Left ventricle myocardium inferior (tissue), 1 donor: ENCODE measurements around the gene GBF1. TPM values are rescaled to one million over a fixed set of nuclear protein-coding genes. Genes with fewer than 3 reads are reported as not detected.
"Not testable (repeated sequence)": the region's sequence is repeated elsewhere in the genome, so short reads cannot be mapped to it uniquely, and the experiment has no call there.

Source experiments
- DNase-seq: peaks from one replicate; pipeline ENCODE4 v3.0.0-alpha.2; 2020
- H3K27ac ChIP-seq: fragments of 200-600 bp; replicated peaks from 2 replicates; pipeline ENCODE4 v1.8.0; 2021
- H3K27me3 ChIP-seq: fragments of 200-600 bp; 2 replicates; pipeline ENCODE4 v1.8.0; 2021; ENCODE audit warnings: low read depth
- H3K36me3 ChIP-seq: fragments of 200-600 bp; 2 replicates; pipeline ENCODE4 v1.8.0; 2021
- H3K4me1 ChIP-seq: fragments of 200-600 bp; 2 replicates; pipeline ENCODE4 v1.8.0; 2021
- H3K4me3 ChIP-seq: fragments of 200-600 bp; 2 replicates; pipeline ENCODE4 v1.8.0; 2021; ENCODE audit warnings: mild to moderate bottlenecking, moderate library complexity
- H3K9me3 ChIP-seq: fragments of 200-600 bp; replicated peaks from 2 replicates; pipeline ENCODE4 v1.8.0; 2021
- CTCF ChIP-seq: fragments of 200-600 bp; IDR thresholded peaks from 2 replicates; pipeline ENCODE4 v1.8.0; 2021; ENCODE audit warnings: antibody characterized with exemption, mild to moderate bottlenecking, borderline replicate concordance
- intact Hi-C: fragments of 100-400 bp; cut with micrococcal nuclease; formaldehyde crosslinking; loops from one replicate; pipeline ENCODE4 v1.11.0; 2022
- total RNA-seq: library from RNA; stranded (reverse); fragmentation: NEBNext Ultra II Directional; extraction: Animal tissue kit (Norgen Biotek cat#: 25700); gene quantifications from one replicate; pipeline ENCODE4 v1.2.1, GENCODE V29; 2021
- donor health status: DM: no; HTN: yes; CAD: no; lungs with severe emphysema.

GBF1 gene
- total RNA-seq, 1 donor from 2014 or later: 43.2 TPM

GRCh38 chr10:102242118-102242485 is 3.2 kb upstream of the GBF1 start:
- no peaks in the 10 kb centered on the region for H3K36me3 ChIP-seq
- H3K4me1 ChIP-seq: peaks cover 53% of the 10 kb centered on the region
- H3K4me3 ChIP-seq: peak overlapping the region; percentile 81
- peaks cover 4% of the 10 kb centered on the region for H3K27me3 ChIP-seq
- DNase-seq: no peak
- H3K9me3 ChIP-seq: no peaks in the 10 kb centered on the region
- intact Hi-C loops: no loop called here
- H3K27ac ChIP-seq: no peak overlapping the region
- TF ChIP-seq CTCF: no peak

- no peak for DNase-seq
- Histone ChIP-seq H3K27me3 (peaks cover 4% of the 10 kb centered on the region), H3K9me3 (no peaks in the 10 kb centered on the region), H3K4me3 (no peak overlapping the region), H3K27ac (no peak overlapping the region), H3K36me3 (no peaks in the 10 kb centered on the region), H3K4me1 (peaks cover 65% of the 10 kb centered on the region)
- no peak for TF ChIP-seq CTCF
- intact Hi-C loops: no loop called here
Observed at GRCh38 chr10:102243309-102243708, 2.0 kb upstream of the GBF1 start.

- no peak for TF ChIP-seq CTCF
- Histone ChIP-seq H3K9me3 (no peaks in the 10 kb centered on the region), H3K36me3 (no peaks in the 10 kb centered on the region), H3K27ac (peak overlapping the region; percentile 92), H3K4me1 (peaks cover 78% of the 10 kb centered on the region), H3K4me3 (peak overlapping the region; percentile 74), H3K27me3 (no peaks in the 10 kb centered on the region)
- intact Hi-C loops: no loop called here
- no peak for DNase-seq
Observed at GRCh38 chr10:102245932-102246251, 560 bp downstream of the GBF1 start.

GRCh38 chr10:102246261-102246660 is 929 bp downstream of the GBF1 start:
- Histone ChIP-seq H3K4me1 (peaks cover 78% of the 10 kb centered on the region), H3K36me3 (no peaks in the 10 kb centered on the region), H3K27ac (peak overlapping the region; percentile 92), H3K27me3 (no peaks in the 10 kb centered on the region), H3K9me3 (no peaks in the 10 kb centered on the region), H3K4me3 (peak overlapping the region; percentile 74)
- no peak for TF ChIP-seq CTCF
- no peak for DNase-seq
- intact Hi-C loops: no loop called here

GRCh38 chr10:102247734-102248133 is 2.4 kb downstream of the GBF1 start:
- intact Hi-C loops: no loop called here
- Histone ChIP-seq H3K4me1 (peaks cover 77% of the 10 kb centered on the region), H3K36me3 (no peaks in the 10 kb centered on the region), H3K27ac (peak overlapping the region; percentile 92), H3K27me3 (no peaks in the 10 kb centered on the region), H3K4me3 (peak overlapping the region; percentile 74), H3K9me3 (no peaks in the 10 kb centered on the region)
- no peak for DNase-seq
- TF ChIP-seq CTCF: no peak

- peaks cover 88% of the 10 kb centered on the region for H3K4me1 ChIP-seq
- H3K9me3 ChIP-seq, H3K27ac ChIP-seq, intact Hi-C loops, DNase-seq, H3K4me3 ChIP-seq, H3K27me3 ChIP-seq, H3K36me3 ChIP-seq: not testable (repeated sequence)
Observed at GRCh38 chr10:102252508-102252907, 7.2 kb downstream of the GBF1 start.
